Lung (tissue), 12 donors: ENCODE data around the gene OR5H2. TPM values are rescaled to one million over a fixed set of nuclear protein-coding genes. Genes with fewer than 3 reads are reported as not detected.

Source experiments
- ATAC-seq: fragments of 200-7000 bp; cut with Tn5 transposase; one replicate; pipeline ENCODE4 v1.9.1; 2020; ENCODE audit warnings: moderate number of reproducible peaks; ENCODE audit not compliant: insufficient read depth, low FRiP score
- DNase-seq, 3 donors: peaks; one replicate each; pipeline ENCODE4 v3.0.0-alpha.2; 2013 to 2017
- H3K27ac ChIP-seq, 2 donors: one replicate each; pipeline ENCODE4 v1.5.1; 2013; ENCODE audit warnings: mild to moderate bottlenecking in 2 of 2, moderate library complexity in 2 of 2, control low read depth in 1 of 2, inconsistent platforms in 1 of 2, low read depth in 1 of 2, low read length in 1 of 2
- H3K27me3 ChIP-seq, 3 donors: one replicate each; pipeline ENCODE4 v1.5.1; 2013; ENCODE audit warnings: low read length in 2 of 3; ENCODE audit not compliant: control insufficient read depth in 3 of 3, insufficient read depth in 3 of 3
- H3K36me3 ChIP-seq, 4 donors: one replicate each; pipeline ENCODE4 v1.5.1; 2013; ENCODE audit warnings: low read length in 4 of 4, mild to moderate bottlenecking in 1 of 4, moderate library complexity in 1 of 4; ENCODE audit not compliant: control insufficient read depth in 4 of 4, insufficient read depth in 4 of 4
- H3K4me1 ChIP-seq, 5 donors: one replicate each; pipeline ENCODE4 v1.5.1; 2013; ENCODE audit warnings: low read length in 5 of 5, mild to moderate bottlenecking in 2 of 5, moderate library complexity in 1 of 5; ENCODE audit not compliant: control insufficient read depth in 5 of 5, insufficient read depth in 5 of 5
- H3K4me3 ChIP-seq: one replicate; pipeline ENCODE4 v1.5.1; 2013; ENCODE audit warnings: mild to moderate bottlenecking, control low read depth, moderate library complexity
- H3K9ac ChIP-seq, 2 donors: one replicate each; pipeline ENCODE4 v1.5.1; 2013; ENCODE audit warnings: low read length in 2 of 2, control low read depth in 1 of 2; ENCODE audit not compliant: insufficient read depth in 1 of 2
- H3K9me3 ChIP-seq, 4 donors: one replicate each; pipeline ENCODE4 v1.5.1; 2013; ENCODE audit warnings: low read length in 3 of 4, mild to moderate bottlenecking in 1 of 4, moderate library complexity in 1 of 4; ENCODE audit not compliant: control insufficient read depth in 4 of 4, insufficient read depth in 3 of 4
- WGBS, 2 donors: extraction: QIAGEN DNeasy Blood & Tissue Kit; methylation state at CpG; one replicate each; pipeline ENCODE4 v1.1.7; 2013; 5-methylcytosine and 5-hydroxymethylcytosine counted together
- polyA plus RNA-seq, 2 donors: library from polyadenylated mRNA; stranded (reverse); fragments of 200-250 nt; gene quantifications; one replicate each; pipeline ENCODE4 v1.2.1, GENCODE V29; 2013
- total RNA-seq, 2 donors: library from RNA; depleted of rRNA in 1 of 2; stranded (reverse); fragments of >200 nt in 1 of 2; gene quantifications; one replicate each; pipeline ENCODE4 v1.2.1, GENCODE V29; 2014 to 2021
- TF ChIP-seq, protein P1 (sequence below): IDR thresholded peaks from 2 replicates; pipeline ENCODE4 v1.5.1; 2012; ENCODE audit warnings: mild to moderate bottlenecking; ENCODE audit errors: control extremely low read depth, extremely low read depth
- donor health status: control.
- donor health status: control.
- donor health status: Bipolar disorder and iron deficiency.
- donor health status: healthy.
- donor health status: DM: yes; HTN: yes; CAD: no.

OR5H2 gene
- total and polyA plus RNA-seq, 4 donors = not detected

DNA sequence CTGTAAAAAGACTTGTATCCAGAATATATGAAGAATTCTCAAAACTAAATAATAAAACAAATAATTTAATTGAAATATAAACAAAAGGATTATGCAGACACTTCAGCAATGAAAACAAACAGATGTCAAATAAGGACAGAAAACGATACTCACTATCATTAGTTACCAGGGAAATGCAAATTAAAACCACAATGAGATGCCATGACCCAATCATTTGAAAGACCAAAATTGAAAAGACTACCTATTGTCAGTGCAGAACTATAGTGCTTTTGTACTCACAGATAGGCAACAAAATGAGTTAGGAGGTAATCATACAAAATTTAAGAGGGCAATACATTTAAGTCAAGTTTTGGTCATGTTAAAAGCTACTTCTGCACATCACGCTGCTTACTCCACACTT lies 39.8 kb downstream of the OR5H2 start:
- WGBS, 2 donors = 76 to 89% methylated on average over 2 of the region's 2 CpGs
- Histone ChIP-seq H3K9ac (no peak overlapping the region), H3K4me3 (no peak overlapping the region), H3K36me3 (no peaks in the 10 kb centered on the region), H3K4me1 (peaks cover 0 to 4% (median 0%) of the 10 kb centered on the region in 5 donors), H3K27me3 (no peaks in the 10 kb centered on the region), H3K9me3 (no peaks in the 10 kb centered on the region), H3K27ac (no peak overlapping the region)
- ATAC-seq (no peak), DNase-seq (no peak)
- TF ChIP-seq, protein P1, sequence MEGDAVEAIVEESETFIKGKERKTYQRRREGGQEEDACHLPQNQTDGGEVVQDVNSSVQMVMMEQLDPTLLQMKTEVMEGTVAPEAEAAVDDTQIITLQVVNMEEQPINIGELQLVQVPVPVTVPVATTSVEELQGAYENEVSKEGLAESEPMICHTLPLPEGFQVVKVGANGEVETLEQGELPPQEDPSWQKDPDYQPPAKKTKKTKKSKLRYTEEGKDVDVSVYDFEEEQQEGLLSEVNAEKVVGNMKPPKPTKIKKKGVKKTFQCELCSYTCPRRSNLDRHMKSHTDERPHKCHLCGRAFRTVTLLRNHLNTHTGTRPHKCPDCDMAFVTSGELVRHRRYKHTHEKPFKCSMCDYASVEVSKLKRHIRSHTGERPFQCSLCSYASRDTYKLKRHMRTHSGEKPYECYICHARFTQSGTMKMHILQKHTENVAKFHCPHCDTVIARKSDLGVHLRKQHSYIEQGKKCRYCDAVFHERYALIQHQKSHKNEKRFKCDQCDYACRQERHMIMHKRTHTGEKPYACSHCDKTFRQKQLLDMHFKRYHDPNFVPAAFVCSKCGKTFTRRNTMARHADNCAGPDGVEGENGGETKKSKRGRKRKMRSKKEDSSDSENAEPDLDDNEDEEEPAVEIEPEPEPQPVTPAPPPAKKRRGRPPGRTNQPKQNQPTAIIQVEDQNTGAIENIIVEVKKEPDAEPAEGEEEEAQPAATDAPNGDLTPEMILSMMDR = no peak

DNA sequence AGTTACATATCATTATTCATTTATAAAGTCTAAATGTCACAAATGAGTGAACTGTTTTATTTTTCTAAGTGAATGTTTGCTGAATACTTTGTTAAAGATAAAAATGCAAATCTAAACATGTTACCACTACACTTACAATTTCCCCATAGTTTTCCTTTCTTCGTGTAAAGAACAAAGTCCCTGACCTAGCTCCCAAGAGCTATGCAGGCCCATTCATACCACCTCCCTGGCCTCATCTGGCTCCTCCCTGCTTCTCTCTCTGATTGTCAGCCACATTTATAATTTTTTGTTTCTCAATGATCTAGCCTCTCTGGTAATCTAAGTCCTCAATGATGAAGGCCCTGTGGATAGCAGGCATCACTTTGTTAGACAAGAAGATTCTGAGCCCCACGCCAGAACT lies 40.4 kb downstream of the OR5H2 start:
- Histone ChIP-seq H3K9me3 (no peaks in the 10 kb centered on the region), H3K4me3 (no peak overlapping the region), H3K4me1 (peaks cover 0 to 4% (median 0%) of the 10 kb centered on the region in 5 donors), H3K36me3 (no peaks in the 10 kb centered on the region), H3K27me3 (no peaks in the 10 kb centered on the region), H3K27ac (no peak overlapping the region), H3K9ac (no peak overlapping the region)
- WGBS, 2 donors = 83 to 88% methylated on average over 2 of the region's 2 CpGs
- ATAC-seq (no peak), DNase-seq (no peak)
- TF ChIP-seq, protein P1 = no peak

DNA sequence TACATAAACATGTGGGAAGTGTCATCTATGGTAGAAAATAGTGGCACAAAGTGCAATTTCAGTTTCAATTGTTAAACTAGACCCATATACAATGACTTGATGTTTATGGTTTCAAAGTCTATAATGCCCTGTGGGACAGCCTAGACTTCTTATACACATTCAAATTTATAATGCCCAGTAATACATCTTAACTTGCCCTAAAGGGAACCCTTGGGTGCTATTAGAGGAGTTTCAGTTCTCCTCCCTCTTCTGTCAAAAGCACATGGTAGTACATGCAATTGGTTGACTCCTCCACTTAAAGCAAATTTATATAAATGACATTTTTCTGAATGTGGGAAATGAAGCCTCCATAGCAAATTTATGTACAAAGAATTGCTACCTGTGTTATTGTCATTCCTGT lies 41.1 kb downstream of the OR5H2 start:
- peaks cover 0 to 4% (median 0%) of the 10 kb centered on the region in 5 donors for H3K4me1 ChIP-seq
- H3K27me3 ChIP-seq = no peaks in the 10 kb centered on the region
- DNase-seq = no peak
- H3K36me3 ChIP-seq = no peaks in the 10 kb centered on the region
- H3K9me3 ChIP-seq = no peaks in the 10 kb centered on the region
- H3K9ac ChIP-seq = no peak overlapping the region
- TF ChIP-seq, protein P1 = no peak
- ATAC-seq = no peak
- no peak overlapping the region for H3K27ac ChIP-seq
- no peak overlapping the region for H3K4me3 ChIP-seq

DNA sequence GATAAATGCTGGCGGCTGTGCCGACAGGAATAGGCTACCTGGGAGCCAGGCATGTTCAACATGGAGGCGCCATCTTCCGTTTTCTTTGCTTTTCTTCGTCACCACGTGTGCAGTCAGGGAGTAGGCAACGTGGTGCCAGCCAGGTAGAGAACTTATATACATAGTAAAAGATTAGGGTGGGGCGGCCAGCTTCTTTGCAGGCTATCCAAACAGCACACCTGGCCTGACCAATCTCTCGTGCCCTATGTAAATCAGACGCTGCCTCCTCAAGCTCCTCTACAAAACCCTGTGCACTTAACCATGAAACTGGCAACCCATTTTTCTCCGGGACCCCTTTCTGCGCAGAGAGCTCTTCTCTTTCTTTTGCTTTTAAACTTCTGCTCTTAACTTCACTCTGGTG lies 42.8 kb downstream of the OR5H2 start:
- TF ChIP-seq, protein P1 = no peak
- H3K4me1 ChIP-seq = peaks cover 0 to 4% (median 0%) of the 10 kb centered on the region in 5 donors
- no peak for ATAC-seq
- H3K9ac ChIP-seq = no peak overlapping the region
- no peaks in the 10 kb centered on the region for H3K9me3 ChIP-seq
- WGBS, 2 donors = 71 to 89% methylated on average over 12 of the region's 12 CpGs
- no peak overlapping the region for H3K4me3 ChIP-seq
- H3K36me3 ChIP-seq = no peaks in the 10 kb centered on the region
- no peak for DNase-seq
- no peak overlapping the region for H3K27ac ChIP-seq
- no peaks in the 10 kb centered on the region for H3K27me3 ChIP-seq
